HTERT RPE-1 (cell line): ENCODE data around the gene PIGC.

ENCODE experiments used
- in situ Hi-C: fragments of 300-500 bp; cut with MboI; formaldehyde crosslinking; loops from 4 replicates; pipeline ENCODE4 v1.14.3; 2020; ENCODE audit warnings: low sequenced_read_pairs

The PIGC gene

GRCh38 chr1:172431721-172432192, 12.1 kb downstream of the PIGC start:
- in situ Hi-C loops, result no loop called here

GRCh38 chr1:172431204-172431603, 12.7 kb downstream of the PIGC start:
- in situ Hi-C loops, result no loop called here

- in situ Hi-C loops, result no loop called here
Observed at GRCh38 chr1:172430128-172430454, 13.8 kb downstream of the PIGC start.

- in situ Hi-C loops, result no loop called here
Observed at GRCh38 chr1:172429331-172430127, 14.3 kb downstream of the PIGC start.

- in situ Hi-C loops, result no loop called here
Observed at GRCh38 chr1:172427191-172427590, 16.7 kb downstream of the PIGC start.

- in situ Hi-C loops, result no loop called here
Observed at GRCh38 chr1:172425339-172425738, 18.5 kb downstream of the PIGC start.

GRCh38 chr1:172423336-172423735, 20.5 kb downstream of the PIGC start:
- in situ Hi-C loops, result no loop called here

GRCh38 chr1:172421974-172422604, 21.8 kb downstream of the PIGC start:
- in situ Hi-C loops, result no loop called here

GRCh38 chr1:172420385-172420784, 23.5 kb downstream of the PIGC start, which contains the start of gene C1orf105:
C1orf105 (plus strand) TSS chr1:172420685; CDS start chr1:172420886, 201 bp downstream.
- in situ Hi-C loops, result no loop called here

- in situ Hi-C loops, result no loop called here
Observed at GRCh38 chr1:172417557-172417956, 26.3 kb downstream of the PIGC start.

- in situ Hi-C loops, result no loop called here
Observed at GRCh38 chr1:172416496-172417035, 27.3 kb downstream of the PIGC start.

GRCh38 chr1:172414331-172414730, 29.5 kb downstream of the PIGC start:
- in situ Hi-C loops, result no loop called here

GRCh38 chr1:172411791-172412338, 32.0 kb downstream of the PIGC start:
- in situ Hi-C loops, result no loop called here

GRCh38 chr1:172410027-172410426, 33.8 kb downstream of the PIGC start:
- in situ Hi-C loops, result no loop called here

GRCh38 chr1:172408958-172409357, 34.9 kb downstream of the PIGC start:
- in situ Hi-C loops, result no loop called here

GRCh38 chr1:172406968-172407367, 36.9 kb downstream of the PIGC start:
- in situ Hi-C loops, result no loop called here

- in situ Hi-C loops, result no loop called here
Observed at GRCh38 chr1:172405912-172406311, 38.0 kb downstream of the PIGC start.

GRCh38 chr1:172404121-172404520, 39.7 kb downstream of the PIGC start:
- in situ Hi-C loops, result no loop called here

GRCh38 chr1:172402878-172403569, 40.8 kb downstream of the PIGC start:
- in situ Hi-C loops, result no loop called here

- in situ Hi-C loops, result no loop called here
Observed at GRCh38 chr1:172401892-172402291, 42.0 kb downstream of the PIGC start.

GRCh38 chr1:172401477-172401876, 42.4 kb downstream of the PIGC start:
- in situ Hi-C loops, result no loop called here
